Glomerular endothelial cell (primary cell): ENCODE data around the gene FLNA. TPM values are rescaled to one million over a fixed set of nuclear protein-coding genes. Genes with fewer than 3 reads are reported as not detected.
"Not testable (repeated sequence)": the region's sequence is repeated elsewhere in the genome, so short reads cannot be mapped to it uniquely, and the experiment has no call there.

Experiments used
- DNase-seq: peaks from one replicate; pipeline ENCODE4 v3.0.0-alpha.2; 2011; ENCODE audit warnings: low read depth, low spot score; ENCODE audit errors: extremely low read depth
- total RNA-seq: library from RNA; depleted of rRNA; stranded (reverse); fragments of >200 nt; gene quantifications from 2 replicates; pipeline ENCODE4 v1.2.3, GENCODE V29; 2015

FLNA gene
- total RNA-seq, 1 donor from 2014 or later = 2,243 TPM

- no peak for DNase-seq
These were observed 63.6 kb downstream of the FLNA start for GRCh38 chrX:154310616-154311536.

DNA sequence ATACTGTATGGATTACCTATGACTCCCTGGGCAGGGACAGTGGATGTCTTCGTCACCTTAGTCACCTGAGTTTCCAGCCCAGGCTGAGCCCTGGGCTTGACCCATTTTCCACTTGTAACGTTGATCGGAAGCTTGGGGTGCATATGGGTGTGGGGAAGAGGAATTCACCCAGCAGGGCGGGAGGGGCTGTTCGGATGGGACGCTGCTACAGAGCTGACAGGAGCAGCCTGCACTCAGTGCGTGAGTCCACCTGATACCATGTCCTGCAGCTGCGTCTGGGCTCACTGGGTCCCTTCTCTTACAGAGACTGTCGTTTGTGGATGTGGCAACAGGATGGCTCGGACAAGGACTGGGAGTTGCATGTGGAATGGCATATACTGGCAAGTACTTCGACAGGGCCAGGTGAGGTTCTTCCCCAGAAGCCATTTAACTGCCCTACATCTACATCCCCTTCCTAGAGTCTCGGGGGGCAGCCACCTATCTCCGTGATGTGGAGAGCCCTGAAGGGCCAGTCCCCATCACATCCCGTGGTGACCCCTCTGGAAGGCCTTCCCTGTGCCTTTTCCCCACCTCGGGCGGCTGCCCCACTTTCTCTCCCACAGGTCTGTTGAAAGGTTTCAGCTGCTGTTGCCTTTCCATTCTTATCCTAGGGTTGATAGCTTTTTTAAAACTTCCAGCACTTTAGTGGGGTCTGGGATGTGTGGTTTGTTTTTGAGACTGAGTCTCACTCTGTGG is 65.2 kb downstream of the FLNA start:
- DNase-seq = no peak

DNA sequence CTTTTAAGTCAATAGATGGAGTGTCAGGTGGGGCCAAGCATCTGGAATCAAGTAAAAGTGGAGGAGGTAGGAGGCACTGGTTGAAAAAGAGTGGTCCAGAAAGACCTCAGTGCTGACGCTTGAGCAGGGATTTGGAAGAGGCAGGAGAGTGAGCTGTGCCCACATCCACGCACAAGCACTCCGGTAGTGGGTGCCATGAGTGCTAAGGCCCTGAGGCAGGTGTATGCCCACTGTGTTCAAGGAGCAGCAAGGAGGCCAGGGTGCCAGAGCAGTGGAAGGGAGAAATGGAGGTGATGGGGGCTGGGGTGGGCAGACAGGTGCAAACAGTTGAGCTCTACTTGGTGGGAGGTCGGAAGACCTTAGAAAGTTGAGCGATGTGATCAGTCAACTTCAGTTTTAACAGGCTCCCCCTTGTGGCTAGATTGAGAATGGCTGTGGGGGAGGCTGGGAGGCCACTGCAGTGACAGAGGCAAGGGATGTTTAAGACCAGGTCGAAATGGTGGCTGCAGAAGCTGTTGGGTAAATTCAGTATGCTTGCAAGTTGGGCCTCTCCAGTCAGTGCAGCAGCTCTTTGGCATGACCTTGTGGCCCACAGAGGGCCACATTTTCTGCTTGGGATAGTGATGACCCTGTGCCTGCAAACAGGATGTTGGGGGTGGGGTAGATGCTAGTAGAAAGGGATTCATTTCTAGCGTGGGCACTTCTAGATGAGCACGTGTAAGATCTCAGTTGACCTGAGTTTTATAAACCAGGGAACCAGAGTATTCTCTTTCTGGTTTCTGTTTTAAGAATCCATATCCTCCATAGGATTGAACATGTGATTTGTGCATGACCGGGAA is 66.1 kb downstream of the FLNA start:
- no peak for DNase-seq

GRCh38 chrX:154307202-154307601 is 67.2 kb downstream of the FLNA start:
- no peak for DNase-seq

DNA sequence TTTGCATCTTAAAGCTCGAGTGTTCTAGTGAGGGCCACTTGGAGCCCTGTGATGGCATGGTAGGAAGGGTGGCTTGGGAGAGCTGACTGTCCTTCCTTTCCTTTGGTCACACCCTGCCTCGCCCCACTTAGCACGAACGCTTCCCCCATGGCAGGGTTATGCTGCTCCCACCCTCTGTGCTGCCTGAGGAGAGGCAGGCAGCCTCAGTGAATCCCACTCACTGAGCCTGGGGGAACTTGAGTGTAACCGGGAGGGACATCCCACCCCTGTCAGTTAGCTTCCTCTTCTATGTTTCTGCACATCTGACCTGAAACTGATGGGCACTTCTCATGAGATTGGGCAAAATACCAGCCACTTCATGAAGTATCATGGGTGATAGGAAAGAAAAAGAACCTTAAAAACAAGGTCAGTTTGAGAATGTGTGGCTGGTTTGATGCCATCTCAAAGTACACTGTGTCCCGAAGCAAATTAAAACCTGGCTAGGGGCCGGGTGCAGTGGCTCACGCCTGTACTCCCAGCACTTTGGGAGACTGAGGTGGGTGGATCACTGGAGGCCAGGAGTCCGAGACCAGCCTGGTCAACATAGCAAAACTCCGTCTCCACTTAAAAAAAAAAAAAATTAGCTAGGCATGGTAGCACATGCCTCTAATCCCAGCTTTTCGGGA is 68.8 kb downstream of the FLNA start:
- DNase-seq = no peak

- DNase-seq = no peak
These were observed 69.6 kb downstream of the FLNA start for GRCh38 chrX:154304846-154305245.

DNA sequence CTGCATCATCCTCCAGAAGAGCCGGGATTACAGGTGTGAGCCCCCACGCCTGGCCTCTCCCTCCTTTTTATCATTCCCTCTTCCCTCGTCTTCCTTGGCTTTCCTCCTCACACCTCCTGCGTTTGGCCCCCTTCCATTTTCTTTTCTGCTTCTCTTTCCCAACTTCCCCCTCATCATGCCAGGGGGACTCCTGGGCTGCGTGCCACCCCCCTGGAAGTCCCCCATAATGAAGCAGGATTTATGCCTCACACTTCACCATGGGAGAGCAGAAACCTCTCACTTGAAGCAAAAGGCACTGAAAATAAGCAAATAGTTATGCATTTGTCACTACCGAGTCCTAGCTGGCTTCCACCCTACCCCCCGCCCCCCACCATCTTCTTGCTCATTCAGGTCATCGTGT is 71.0 kb downstream of the FLNA start:
- no peak for DNase-seq

GRCh38 chrX:154302998-154303397 is 71.4 kb downstream of the FLNA start:
- DNase-seq = not testable (repeated sequence)

GRCh38 chrX:154300816-154301215 is 73.6 kb downstream of the FLNA start:
- DNase-seq = no peak

Other genes starting within 250 kb of the FLNA start
- not detected in 2 replicates for gene OPN1LW, start 230.4 kb downstream of the FLNA start, total RNA-seq
- gene OPN1MW, start 192.0 kb downstream of the FLNA start, total RNA-seq = not detected in 2 replicates
- gene OPN1MW2, start 154.9 kb downstream of the FLNA start, total RNA-seq = not detected in 2 replicates
- not detected in 2 replicates for gene OPN1MW3, start 117.1 kb downstream of the FLNA start, total RNA-seq
- not detected in 2 replicates for gene TEX28, start 79.5 kb downstream of the FLNA start, total RNA-seq
- gene TKTL1, start 78.8 kb downstream of the FLNA start, total RNA-seq = not detected in 2 replicates
- gene EMD, start 4.7 kb upstream of the FLNA start, total RNA-seq = 61.2 and 64.1 TPM in 2 replicates
- 5,051 and 8,288 TPM in 2 replicates for gene RPL10, start 23.7 kb upstream of the FLNA start, total RNA-seq
- gene DNASE1L1, start 34.6 kb upstream of the FLNA start, total RNA-seq = 71.8 and 97.7 TPM in 2 replicates
- 37.7 and 75.2 TPM in 2 replicates for gene TAFAZZIN, start 36.9 kb upstream of the FLNA start, total RNA-seq
- 115 and 164 TPM in 2 replicates for gene ATP6AP1, start 54.0 kb upstream of the FLNA start, total RNA-seq
- gene GDI1, start 62.5 kb upstream of the FLNA start, total RNA-seq = 84.3 and 115 TPM in 2 replicates
- 78.8 and 92.5 TPM in 2 replicates for gene FAM50A, start 69.5 kb upstream of the FLNA start, total RNA-seq
- gene PLXNA3, start 83.6 kb upstream of the FLNA start, total RNA-seq = 25.4 and 29.2 TPM in 2 replicates
- 28.0 and 28.9 TPM in 2 replicates for gene LAGE3, start 104.6 kb upstream of the FLNA start, total RNA-seq
- 41.1 TPM in 2 replicates for gene UBL4A, start 112.0 kb upstream of the FLNA start, total RNA-seq
- gene SLC10A3, start 116.0 kb upstream of the FLNA start, total RNA-seq = 31.8 and 33.3 TPM in 2 replicates
- gene FAM3A, start 141.6 kb upstream of the FLNA start, total RNA-seq = 35.4 and 36.4 TPM in 2 replicates
- gene G6PD, start 172.2 kb upstream of the FLNA start, total RNA-seq = 81.1 and 102 TPM in 2 replicates
- 13.5 and 18.8 TPM in 2 replicates for gene IKBKG, start 173.0 kb upstream of the FLNA start, total RNA-seq
- gene CTAG1A, start 210.5 kb upstream of the FLNA start, total RNA-seq = not detected in 2 replicates
- gene CTAG1B, start 244.6 kb upstream of the FLNA start, total RNA-seq = not detected in 2 replicates